Bronchial epithelial cell (primary cell): ENCODE measurements around the gene SCYL2. TPM values are rescaled to one million over a fixed set of nuclear protein-coding genes. Genes with fewer than 3 reads are reported as not detected.
"Not testable (repeated sequence)": the region's sequence is repeated elsewhere in the genome, so short reads cannot be mapped to it uniquely, and the experiment has no call there.

Source experiments
- DNase-seq: peaks from one replicate; pipeline ENCODE4 v3.0.0-alpha.2; 2010; ENCODE audit warnings: low read depth
- FAIRE-seq: peaks from 2 replicates; lab custom pipeline; 2011; peaks lifted over from hg19 to GRCh38; lab: Jason Lieb, UNC
- H3K27me3 ChIP-seq: 2 replicates; pipeline ENCODE4 v1.5.1; 2011; ENCODE audit warnings: low read length; ENCODE audit not compliant: control insufficient read depth, insufficient read depth
- H3K36me3 ChIP-seq: 2 replicates; pipeline ENCODE4 v1.5.1; 2011; ENCODE audit warnings: low read length; ENCODE audit not compliant: control insufficient read depth, insufficient read depth
- H3K4me3 ChIP-seq: 2 replicates; pipeline ENCODE4 v1.5.1; 2011; ENCODE audit warnings: mild to moderate bottlenecking, low read depth, low read length, control low read depth
- CTCF ChIP-seq: IDR thresholded peaks from 2 replicates; pipeline ENCODE4 v1.5.1; 2011; ENCODE audit warnings: mild to moderate bottlenecking, moderate library complexity, low read length, control low read depth, inconsistent platforms; ENCODE audit not compliant: insufficient read depth, severe bottlenecking
- total RNA-seq: library from RNA; depleted of rRNA; stranded (reverse); fragments of >200 nt; gene quantifications from 2 replicates; pipeline ENCODE4 v1.2.1, GENCODE V29; 2014

SCYL2 gene
- total RNA-seq, 1 donor from 2014 or later: 29.5 TPM

- DNase-seq: no peak
- Histone ChIP-seq H3K36me3 (peaks cover 3% of the 10 kb centered on the region), H3K4me3 (no peak overlapping the region), H3K27me3 (no peaks in the 10 kb centered on the region)
- TF ChIP-seq CTCF: no peak
- FAIRE-seq: no peak
Measured at GRCh38 chr12:100337299-100337698, 70.3 kb downstream of the SCYL2 start.

GRCh38 chr12:100337727-100338126 lies 70.8 kb downstream of the SCYL2 start:
- H3K4me3 ChIP-seq: no peak overlapping the region
- DNase-seq (no peak), FAIRE-seq (no peak)
- peaks cover 3% of the 10 kb centered on the region for H3K36me3 ChIP-seq
- H3K27me3 ChIP-seq: no peaks in the 10 kb centered on the region
- no peak for TF ChIP-seq CTCF

- no peak for TF ChIP-seq CTCF
- Histone ChIP-seq H3K27me3 (no peaks in the 10 kb centered on the region), H3K4me3 (no peak overlapping the region), H3K36me3 (peaks cover 3% of the 10 kb centered on the region)
- FAIRE-seq: no peak
- DNase-seq: no peak
Measured at GRCh38 chr12:100339071-100339470, 72.1 kb downstream of the SCYL2 start.

- not testable (repeated sequence) for H3K36me3 ChIP-seq, DNase-seq, H3K27me3 ChIP-seq, FAIRE-seq, H3K4me3 ChIP-seq
Measured at GRCh38 chr12:100342897-100343296, 75.9 kb downstream of the SCYL2 start.

- not testable (repeated sequence) for FAIRE-seq, H3K27me3 ChIP-seq, H3K4me3 ChIP-seq, DNase-seq, H3K36me3 ChIP-seq
Measured at GRCh38 chr12:100344351-100344750, 77.4 kb downstream of the SCYL2 start.

- Histone ChIP-seq H3K36me3 (no peaks in the 10 kb centered on the region), H3K4me3 (no peak overlapping the region), H3K27me3 (no peaks in the 10 kb centered on the region)
- DNase-seq: no peak
- no peak for TF ChIP-seq CTCF
- FAIRE-seq: no peak
Measured at GRCh38 chr12:100345020-100345767, 78.2 kb downstream of the SCYL2 start.

GRCh38 chr12:100346660-100347059 lies 79.7 kb downstream of the SCYL2 start:
- DNase-seq (no peak), FAIRE-seq (no peak)
- Histone ChIP-seq H3K27me3 (no peaks in the 10 kb centered on the region), H3K4me3 (no peak overlapping the region), H3K36me3 (no peaks in the 10 kb centered on the region)
- TF ChIP-seq CTCF: no peak
